GM21447 (cell line): Measurements from ENCODE around the gene ETV1.
A peak's percentile ranks its signal among the peaks of the same experiment; 100 is the strongest.

Experiments used
- ATAC-seq: cut with Tn5 transposase; IDR thresholded peaks from one replicate; pipeline ENCODE4 v1.9.1; 2021; ENCODE audit not compliant: unreplicated experiment

ETV1 gene

DNA sequence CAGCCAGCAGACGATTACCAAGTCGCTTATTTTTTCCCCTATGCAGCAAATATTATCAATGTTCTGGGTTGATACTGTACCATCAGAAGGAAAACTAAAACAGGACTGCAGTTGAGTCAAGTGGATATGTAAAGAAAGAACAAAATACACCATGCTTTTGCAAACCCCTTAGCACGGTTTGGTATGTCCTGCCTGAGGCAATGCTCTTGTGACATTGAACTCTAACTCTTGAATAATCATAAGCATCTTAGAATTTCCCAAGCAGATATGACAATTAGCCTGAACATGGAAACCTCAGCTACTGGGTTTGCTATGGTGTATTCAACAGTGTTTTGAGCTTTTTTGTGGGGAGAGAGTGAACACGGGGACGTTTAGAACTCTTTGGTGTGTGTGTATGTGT is 107.4 kb downstream of the ETV1 start:
- ATAC-seq, result no peak

DNA sequence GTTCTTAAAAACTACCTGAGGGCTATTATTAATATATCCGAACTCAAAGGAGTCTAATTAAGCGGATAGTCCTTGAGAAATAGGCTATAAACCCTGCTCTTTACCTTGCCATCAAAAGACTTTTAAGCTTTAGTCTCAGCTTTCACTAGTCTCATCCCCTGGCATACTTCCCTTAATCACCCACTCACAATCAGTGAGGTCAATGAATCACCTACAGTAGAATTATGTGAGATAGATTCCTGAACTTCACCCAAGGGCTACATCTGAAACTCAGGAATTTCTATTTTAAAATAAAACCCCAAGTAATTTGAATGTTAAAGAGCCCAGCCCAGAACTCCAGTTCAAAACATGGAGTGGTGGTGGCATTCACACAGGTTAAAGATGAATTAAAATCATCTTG is 108.7 kb downstream of the ETV1 start:
- no peak for ATAC-seq

DNA sequence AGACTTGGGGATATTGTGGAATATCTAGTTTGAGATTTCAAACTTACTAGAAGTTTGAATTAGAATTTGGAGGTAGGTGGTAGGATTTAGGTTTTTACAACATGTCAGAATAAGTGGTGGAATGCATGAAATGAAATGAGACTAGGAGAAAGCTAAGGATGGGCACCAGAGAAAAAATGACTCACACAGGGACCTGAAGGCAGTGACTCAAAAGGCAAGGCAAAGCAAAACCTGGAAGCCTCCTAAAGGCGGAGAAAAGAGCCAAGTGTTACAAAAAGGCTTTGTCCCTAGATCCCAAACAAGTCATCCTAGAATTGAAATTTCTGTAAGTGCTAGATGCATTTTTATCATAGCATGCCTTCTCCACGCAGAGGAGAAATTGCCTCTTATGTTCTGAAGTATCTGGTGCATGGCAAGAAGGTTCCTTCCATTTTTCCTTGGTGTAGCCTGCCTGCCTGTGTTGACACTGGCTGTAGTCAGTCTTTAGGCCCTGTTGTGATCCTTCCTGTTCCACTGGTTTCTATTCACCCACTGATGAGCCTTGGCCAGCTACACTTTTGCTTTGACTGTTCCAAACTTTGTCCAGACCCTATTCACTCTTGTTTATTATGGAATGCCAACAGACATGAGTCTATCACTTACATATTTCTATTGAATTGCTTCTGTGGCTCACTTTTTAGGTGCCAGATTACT is 109.3 kb downstream of the ETV1 start:
- no peak for ATAC-seq

DNA sequence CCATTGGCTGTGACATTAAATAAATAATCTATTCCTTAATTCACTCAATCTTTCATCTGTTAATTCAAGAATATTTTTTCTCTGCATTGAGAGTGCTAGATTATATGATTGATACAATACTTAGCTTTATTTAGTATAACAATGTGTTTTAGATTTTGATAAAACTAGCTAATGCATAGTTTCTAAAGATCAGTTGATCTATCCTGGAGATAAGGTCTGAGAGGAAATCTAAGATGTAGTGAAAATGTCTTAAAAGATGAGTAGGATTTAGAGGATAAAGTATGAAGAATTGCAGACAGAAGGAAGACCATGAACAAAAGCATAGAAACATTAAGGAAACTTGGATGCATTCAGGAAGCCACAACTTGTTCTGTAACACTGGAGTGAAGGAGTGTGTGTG is 110.3 kb downstream of the ETV1 start:
- ATAC-seq, result no peak

DNA sequence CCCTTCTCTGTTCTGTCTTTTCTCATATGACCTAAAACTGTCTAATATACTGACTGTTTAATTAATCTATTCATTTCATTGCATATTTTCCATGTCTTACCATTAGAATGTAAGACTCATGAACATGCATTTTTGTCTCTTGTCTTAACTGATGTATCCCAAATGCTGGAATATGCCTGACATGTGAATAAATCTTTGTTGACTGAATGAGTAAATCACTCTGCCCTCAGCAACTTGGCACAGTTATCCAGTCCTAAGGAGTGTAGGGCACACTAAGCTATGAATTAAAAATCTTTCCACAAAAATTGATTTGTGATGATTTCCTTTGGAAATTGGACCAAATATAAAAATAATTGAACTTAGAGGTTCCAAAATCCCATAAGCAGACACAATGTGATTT is 111.3 kb downstream of the ETV1 start:
- ATAC-seq, result no peak

DNA sequence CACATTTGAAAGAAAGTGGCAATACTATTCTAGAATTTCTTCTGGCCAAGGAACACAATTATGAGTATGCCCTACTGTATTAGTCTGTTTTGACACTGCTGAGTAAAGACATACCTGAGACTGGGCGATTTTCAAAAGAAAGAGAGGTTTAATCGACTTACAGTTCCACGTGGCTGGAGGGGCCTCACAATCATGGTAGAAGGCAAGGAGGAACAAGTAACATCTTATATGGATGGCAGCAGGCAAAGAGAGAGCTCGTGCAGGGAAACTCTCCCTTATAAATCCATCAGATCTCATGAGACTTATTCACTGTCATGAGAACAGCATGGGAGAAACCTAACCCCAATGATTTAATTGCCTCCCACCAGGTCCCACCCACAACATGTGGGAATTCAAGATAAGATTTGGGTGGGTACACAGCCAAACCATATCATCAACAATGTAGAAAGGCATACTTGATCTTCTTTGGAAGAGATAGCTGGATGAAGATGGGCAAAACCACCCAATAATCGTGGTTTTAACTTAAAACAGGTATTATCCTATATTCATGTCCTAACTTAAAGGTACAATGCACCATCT is 113.9 kb downstream of the ETV1 start:
- no peak for ATAC-seq

DNA sequence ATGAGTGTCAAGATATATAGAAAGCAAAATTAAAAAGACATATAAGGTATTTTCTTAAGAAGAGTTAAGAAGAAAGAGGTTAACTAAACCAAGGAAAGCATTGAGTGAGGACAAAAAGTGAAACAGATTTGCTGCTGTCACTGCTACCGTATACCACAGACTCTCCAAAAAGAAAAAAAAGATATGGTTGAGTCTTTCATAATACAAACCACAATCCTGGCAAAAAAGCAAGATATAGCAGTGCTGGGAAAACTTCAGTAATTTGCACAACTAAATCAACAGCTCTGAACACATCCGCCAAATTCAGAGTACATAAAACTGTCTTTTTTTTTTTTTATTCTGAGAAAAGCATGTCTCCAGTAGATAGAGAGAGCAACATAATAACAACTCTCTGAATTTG is 114.7 kb downstream of the ETV1 start:
- no peak for ATAC-seq

DNA sequence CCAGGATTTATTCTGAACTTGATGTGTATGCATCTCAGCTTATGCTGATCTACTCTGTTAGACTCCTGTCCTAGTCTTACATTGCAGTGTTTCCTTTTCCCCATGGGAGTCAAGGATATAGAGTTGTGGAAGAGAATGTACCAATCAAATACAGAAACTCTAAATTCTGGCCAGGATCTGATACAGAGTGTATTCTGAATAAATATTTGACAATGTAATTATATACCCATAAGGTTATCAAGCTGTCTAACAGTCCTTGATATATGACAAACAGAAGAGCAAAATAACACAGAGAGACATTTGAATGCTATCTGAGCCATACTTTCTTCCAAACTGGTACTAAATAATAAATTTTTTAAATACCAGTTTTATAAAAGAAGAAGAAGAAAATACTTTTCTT is 116.8 kb downstream of the ETV1 start:
- ATAC-seq, result no peak

DNA sequence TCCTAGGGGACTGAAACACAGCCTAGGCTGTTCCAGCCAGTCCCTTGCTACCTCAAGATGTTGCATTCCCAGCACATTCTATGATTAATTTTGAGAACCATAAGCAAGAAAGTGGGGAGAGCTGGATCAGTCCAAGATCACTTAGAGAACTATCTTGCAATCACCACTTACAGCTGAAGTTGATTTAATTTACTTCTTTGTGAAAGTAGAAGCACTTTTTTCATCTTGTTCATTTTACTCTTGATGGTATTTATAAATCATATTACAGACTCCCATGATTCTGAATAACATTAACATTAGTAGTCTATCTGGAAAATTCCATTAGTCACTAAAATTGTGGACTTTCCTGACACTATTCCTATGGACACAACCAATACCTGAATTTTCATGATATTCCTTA is 118.5 kb downstream of the ETV1 start:
- ATAC-seq, result no peak

DNA sequence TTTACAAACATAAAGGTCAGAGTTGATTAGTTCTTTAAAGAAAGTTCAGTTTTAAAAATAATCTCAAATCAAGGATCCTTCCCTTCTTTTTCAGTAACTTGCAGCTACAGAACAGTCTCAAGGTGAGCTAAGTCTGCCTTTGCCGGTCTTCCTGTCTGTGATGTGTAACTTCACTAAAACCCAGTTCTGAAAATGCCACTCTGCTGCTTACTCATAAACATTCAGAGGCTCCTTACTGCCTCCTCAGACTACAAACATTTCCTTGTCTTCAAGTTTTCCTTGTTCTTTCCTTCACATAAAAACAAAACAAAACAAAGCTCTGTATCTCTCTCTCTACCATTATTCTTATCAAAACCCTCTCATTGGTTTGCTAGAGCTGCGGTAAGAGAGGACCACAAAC is 128.7 kb downstream of the ETV1 start:
- no peak for ATAC-seq

DNA sequence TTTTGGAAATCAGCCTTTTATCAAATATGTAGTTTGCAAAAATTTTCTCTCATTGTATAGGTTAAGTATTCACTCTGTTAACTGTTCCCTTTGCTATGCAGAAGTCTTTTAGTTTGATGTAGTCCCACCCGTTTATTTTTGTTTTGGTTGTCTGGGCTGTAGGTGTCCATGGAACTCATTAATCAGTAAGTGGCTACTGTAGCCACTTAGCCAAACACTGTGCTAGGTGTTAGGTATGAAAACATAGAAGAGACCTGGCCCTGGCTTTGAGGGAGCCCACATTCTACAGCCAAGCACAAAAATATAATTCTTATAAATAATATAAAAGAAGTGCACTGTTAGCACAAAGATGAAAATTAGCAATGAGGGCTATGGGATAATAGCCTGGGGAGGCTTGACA is 133.5 kb downstream of the ETV1 start:
- ATAC-seq, result no peak

DNA sequence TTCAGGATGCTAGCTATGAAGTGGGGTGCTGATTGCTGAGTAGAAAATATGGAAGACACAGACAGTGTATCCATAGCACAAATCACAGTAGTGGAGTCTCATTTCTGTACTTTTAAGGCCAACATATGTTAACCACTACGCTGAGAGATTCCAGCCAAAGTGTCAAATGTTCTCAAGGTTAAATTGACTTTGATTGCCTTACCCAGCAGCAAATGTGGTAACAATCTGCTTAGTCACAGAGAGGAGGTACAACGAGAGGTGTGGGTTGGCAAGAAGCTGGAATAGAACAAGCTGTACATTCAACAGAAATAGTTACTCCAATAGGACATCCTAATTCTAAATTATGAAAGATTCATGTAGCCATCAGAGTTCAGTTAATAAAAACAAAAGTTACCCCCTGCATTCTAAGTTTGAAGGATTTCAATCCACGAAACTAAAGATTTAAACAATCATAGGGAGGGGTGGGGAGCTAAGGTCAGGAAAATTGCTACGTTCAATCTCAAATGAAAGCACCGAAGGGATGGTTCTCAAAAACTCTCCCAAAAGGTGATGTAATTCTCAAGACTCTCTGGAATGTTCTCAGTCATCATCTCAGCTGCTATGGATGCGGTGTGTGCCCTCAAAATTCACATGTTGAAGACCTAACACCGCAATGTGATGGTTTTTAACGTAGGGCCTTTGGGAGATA is 137.0 kb downstream of the ETV1 start:
- no peak for ATAC-seq

DNA sequence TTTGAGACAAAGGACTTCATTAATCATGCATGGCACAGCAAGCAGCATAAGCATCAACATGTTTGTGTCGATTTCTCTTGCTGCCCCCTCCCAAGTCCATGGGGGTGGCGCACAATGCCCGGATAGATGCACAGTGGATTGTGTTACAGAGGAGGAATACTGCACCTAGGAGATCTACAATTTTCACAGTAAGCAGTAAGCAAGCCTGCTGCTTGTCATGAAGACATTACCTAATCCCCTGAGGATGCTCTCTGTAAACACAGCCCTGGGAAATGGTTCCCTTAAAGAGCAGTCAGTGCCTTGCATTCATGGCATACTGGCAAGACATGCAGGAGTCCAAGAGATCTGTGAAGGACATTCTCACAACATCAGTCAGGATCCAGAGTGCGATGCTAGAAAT is 137.7 kb downstream of the ETV1 start:
- no peak for ATAC-seq

DNA sequence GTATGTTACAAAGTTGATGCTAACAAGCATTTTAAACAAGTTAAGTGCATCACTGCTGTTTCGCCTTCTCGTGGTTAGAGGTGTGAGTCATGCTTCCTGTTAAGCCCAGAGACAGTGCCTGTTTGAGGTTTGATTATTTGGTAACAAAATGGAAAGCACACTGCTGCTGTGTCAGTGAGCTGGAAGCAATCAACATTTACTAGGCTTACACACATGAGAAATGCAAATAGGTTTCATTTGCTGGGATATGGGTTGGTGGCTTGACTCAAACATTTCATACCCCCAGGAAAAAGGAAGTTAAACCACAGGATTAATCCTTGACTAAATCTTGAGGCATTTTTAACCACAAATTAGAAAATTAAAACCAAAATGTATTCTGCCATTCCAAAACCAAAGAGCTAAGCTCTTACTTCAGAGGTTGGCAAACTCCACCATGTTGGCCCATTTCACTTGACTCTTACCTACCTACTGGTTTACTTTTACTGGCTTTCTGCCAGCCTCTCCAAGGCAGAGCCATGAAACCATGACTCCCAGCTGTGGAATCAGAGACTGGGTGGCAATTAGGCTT is 139.2 kb downstream of the ETV1 start:
- ATAC-seq, result peak; percentile 80

DNA sequence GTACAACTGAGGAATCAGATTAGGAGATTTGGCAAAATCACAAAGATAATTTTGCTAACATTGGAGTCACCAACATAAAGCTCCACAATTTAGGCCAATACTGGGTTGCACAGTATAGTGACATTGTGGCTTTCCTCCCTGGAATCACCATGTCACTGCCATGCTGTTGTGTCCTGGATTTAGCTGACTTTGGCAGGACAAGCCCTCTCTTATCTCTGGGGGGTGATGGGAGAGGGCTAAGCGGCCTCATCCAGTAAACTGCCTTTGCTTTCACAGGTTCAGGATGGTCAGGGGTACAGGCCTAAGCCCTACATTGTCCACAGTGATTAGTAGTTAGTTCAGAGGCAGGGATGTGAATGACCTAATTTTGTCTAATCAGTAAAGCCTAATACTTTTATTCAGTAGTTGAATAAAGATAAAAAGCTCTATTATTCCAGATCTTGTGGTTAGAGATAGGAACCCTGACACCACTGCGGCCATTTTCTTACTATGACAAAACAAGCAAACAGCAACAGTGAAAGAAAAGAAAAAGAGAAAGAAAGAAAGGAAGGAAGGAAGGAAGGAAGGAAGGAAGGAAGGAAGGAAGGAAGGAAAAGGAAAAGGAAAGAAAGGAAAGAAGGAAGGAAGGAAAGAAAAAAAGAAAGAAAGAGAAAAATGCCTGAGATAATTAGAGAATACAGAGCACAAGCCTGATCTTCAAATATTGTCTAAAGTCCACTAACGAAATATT is 140.1 kb downstream of the ETV1 start:
- ATAC-seq, result no peak

DNA sequence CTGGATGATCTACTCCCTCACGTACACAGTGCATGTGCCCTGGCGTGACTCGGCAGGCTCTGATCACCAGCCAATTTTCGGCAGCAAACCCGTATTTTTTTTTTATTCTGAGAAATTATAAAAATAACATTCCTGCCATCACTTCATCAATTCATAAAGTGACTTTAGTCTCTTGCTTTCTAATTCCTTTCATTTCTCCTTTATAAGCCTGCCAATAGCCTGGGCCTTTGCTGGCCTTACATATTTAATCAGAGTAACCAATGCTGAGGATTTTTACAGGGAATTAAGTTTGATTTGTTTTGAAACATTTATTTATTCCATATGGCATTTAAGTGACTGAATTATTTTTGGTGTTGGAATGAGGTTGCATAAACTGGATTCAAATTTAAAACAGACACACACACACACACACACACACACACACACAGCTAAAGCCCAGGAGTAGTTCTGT is 140.8 kb downstream of the ETV1 start:
- ATAC-seq, result no peak

DNA sequence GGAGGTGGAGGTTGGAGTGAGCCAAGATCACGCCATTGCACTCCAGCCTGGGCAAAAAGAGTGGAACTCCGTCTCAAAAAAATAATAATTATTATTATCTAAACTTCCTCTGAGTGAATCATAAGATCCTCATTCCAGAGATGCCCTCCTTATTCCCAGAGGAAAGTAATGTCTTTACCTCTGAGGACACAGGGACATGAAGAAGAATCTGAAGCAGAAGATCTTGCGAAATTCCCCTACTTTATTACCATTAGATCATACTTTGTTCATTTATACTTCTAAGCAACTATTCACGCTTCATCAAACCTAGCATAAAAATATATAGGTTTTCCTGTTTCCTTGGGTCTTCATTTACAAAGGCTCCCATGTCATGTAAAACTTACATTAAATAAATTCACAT is 143.1 kb downstream of the ETV1 start:
- ATAC-seq, result no peak

DNA sequence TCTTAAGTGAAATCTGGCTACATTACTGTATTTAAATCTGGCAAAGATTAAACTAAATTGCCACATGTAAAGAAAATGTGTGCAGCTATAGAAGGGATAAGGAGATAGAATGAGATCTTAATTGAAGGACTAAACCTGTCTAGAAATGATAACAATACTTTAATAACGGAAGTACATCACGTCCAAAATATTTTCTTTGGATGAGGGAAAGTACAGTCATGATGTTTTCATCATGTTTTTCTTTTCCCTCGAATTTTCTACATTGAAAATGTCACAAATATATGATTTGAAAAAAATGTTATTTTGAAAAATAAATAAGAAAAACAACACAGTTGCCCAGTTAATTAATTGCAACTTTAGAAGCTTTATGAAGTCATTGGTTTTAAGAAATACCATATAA is 143.9 kb downstream of the ETV1 start:
- ATAC-seq, result no peak

DNA sequence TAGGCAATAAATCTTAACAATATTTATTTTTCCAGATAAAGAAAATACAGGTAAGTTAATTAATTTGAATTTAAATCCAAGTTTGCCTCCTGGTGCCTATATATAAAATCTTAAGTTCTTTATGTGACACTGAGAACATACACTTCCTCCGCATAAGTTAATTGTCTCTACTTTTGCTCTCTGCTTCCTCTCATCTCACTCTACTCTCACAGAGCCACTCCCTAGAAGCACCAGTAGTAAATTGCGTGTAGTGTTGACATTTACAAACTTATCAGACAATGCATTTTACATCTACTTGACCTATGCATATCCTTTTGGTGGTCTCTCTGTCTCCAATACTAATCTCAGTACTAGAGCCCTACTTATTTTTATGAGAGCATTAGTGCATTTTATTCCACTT is 144.5 kb downstream of the ETV1 start:
- no peak for ATAC-seq

DNA sequence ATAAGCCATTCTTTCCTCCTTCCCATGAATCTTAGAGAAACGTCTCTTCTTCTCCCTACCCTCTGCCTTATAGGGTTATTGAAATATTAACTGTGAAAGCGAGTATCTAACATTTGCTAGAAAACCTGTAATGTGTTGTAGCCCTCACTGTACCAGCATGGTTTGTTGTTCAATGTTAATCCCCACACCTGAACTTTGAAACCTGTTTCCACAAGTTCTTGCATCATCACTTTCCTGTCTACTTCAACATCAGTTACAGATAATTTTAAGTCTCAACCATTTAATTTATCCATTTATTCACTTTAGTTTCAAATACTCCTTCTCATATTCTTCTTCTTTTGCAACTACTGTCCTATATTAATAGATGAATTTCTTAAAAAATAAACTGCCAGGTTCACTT is 148.2 kb downstream of the ETV1 start:
- no peak for ATAC-seq
